ENCODE measurements around the gene FBXW7.
A peak's percentile ranks its signal among the peaks of the same experiment; 100 is the strongest.

FBXW7 gene

DNA sequence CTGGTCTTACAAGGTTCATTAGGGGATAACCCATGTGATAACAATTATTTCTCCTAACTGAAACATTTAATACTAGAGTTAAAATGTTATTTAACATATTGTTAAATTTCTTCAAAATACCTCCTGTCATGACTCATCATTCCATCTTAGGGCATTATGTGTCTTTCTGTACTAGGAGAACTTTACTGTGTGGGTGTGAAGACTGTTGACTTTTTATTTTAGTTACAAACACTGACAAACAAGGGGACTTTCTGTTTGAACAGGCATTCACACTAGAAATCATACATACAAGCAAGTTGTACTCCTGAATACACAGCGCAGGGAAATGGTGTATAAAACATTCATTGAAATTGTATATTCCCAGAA lies 175.9 kb downstream of the FBXW7 start:
- Histone ChIP-seq H3K4me1 (ENCODE audit: insufficient read depth, poor library complexity, severe bottlenecking) (peaks cover 28% of the 10 kb centered on the region), H3K36me3 (ENCODE audit: low read depth) (no peaks in the 10 kb centered on the region), H3K27ac (ENCODE audit: poor library complexity, severe bottlenecking) (no peak overlapping the region), H3K27me3 (ENCODE audit: insufficient read depth, poor library complexity, severe bottlenecking) (no peaks in the 10 kb centered on the region), H3K4me3 (ENCODE audit: severe bottlenecking) (no peak overlapping the region), H3K9me3 (ENCODE audit: severe bottlenecking) (no peaks in the 10 kb centered on the region)
- TF ChIP-seq, protein P1, sequence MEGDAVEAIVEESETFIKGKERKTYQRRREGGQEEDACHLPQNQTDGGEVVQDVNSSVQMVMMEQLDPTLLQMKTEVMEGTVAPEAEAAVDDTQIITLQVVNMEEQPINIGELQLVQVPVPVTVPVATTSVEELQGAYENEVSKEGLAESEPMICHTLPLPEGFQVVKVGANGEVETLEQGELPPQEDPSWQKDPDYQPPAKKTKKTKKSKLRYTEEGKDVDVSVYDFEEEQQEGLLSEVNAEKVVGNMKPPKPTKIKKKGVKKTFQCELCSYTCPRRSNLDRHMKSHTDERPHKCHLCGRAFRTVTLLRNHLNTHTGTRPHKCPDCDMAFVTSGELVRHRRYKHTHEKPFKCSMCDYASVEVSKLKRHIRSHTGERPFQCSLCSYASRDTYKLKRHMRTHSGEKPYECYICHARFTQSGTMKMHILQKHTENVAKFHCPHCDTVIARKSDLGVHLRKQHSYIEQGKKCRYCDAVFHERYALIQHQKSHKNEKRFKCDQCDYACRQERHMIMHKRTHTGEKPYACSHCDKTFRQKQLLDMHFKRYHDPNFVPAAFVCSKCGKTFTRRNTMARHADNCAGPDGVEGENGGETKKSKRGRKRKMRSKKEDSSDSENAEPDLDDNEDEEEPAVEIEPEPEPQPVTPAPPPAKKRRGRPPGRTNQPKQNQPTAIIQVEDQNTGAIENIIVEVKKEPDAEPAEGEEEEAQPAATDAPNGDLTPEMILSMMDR (IDR thresholded peaks at IDR 0.05; ENCODE audit: poor library complexity, severe bottlenecking), result no peak
- no peak for DNase-seq (ENCODE audit: low spot score)
- 0 out of 3 replicates have a peak, but pooled peaks have one; percentile 21 for ATAC-seq (ENCODE audit: low read depth)

DNA sequence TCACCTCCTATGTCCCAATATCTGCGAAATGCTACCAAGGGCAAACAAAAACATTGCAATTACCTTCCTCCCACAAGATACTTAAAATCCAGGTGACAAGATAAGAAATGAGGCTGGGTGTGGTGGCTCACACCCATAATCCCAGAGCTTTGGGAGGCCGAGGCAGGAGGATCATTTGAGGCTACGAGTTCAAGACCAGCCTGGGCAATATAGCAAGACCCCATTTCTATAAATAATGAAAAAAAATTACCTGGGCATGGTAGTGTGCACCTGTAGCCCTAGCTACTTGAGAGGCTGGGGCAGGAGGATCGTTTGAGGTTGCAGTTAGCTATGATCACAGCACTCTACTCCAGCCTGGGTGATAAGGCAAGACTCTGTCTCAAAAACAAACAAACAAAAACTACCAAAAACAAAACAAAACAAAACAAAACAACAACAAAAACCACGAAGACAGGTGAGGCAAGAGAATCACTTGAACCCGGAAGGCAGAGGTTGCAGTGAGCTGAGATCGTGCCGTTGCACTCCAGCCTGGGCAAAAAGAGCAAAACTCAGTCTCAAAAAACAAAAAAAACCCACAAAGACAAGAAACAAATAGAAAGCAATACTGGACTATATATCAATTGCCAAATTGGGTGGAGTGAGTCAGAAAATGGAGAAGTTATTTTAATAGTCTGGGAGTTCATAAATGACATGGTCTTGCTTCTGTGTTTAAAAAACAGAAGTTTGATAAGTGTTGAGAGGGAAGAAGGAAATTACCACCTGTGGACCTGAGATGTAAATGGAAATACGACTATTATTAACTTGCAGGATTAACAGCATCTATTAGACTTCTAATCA lies 176.5 kb downstream of the FBXW7 start:
- DNase-seq (ENCODE audit: low spot score) (no peak), ATAC-seq (ENCODE audit: low read depth) (no peak)
- no peaks in the 10 kb centered on the region for H3K9me3 ChIP-seq (ENCODE audit: severe bottlenecking)
- H3K4me3 ChIP-seq (ENCODE audit: severe bottlenecking), result no peak overlapping the region
- H3K27ac ChIP-seq (ENCODE audit: poor library complexity, severe bottlenecking), result no peak overlapping the region
- H3K36me3 ChIP-seq (ENCODE audit: low read depth), result no peaks in the 10 kb centered on the region
- TF ChIP-seq, protein P1 (IDR thresholded peaks at IDR 0.05; ENCODE audit: poor library complexity, severe bottlenecking), result no peak
- H3K27me3 ChIP-seq (ENCODE audit: insufficient read depth, poor library complexity, severe bottlenecking), result no peaks in the 10 kb centered on the region
- H3K4me1 ChIP-seq (ENCODE audit: insufficient read depth, poor library complexity, severe bottlenecking), result peaks cover 28% of the 10 kb centered on the region

DNA sequence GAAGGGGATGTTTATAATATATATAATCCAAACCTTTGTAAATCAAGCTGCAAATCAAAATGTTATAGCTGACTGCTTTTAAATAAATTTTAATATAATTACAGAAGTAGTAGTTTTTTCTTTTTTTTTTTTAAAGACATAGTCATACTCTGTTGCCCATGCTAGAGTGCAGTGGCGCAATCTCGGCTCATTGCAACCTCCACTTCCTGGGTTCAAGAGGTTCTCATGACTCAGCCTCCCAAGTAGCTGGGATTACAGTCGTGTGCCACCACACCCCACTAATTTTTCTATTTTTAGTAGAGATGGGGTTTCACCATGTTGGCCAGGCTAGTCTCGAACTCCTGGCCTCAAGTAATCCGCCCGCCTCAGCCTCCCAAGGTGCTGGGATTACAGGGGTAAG lies 178.7 kb downstream of the FBXW7 start:
- TF ChIP-seq, protein P1 (IDR thresholded peaks at IDR 0.05; ENCODE audit: poor library complexity, severe bottlenecking), result no peak
- no peaks in the 10 kb centered on the region for H3K27me3 ChIP-seq (ENCODE audit: insufficient read depth, poor library complexity, severe bottlenecking)
- no peaks in the 10 kb centered on the region for H3K9me3 ChIP-seq (ENCODE audit: severe bottlenecking)
- DNase-seq (ENCODE audit: low spot score) (no peak), ATAC-seq (ENCODE audit: low read depth) (no peak)
- H3K4me1 ChIP-seq (ENCODE audit: insufficient read depth, poor library complexity, severe bottlenecking), result peaks cover 30% of the 10 kb centered on the region
- H3K27ac ChIP-seq (ENCODE audit: poor library complexity, severe bottlenecking), result peak overlapping the region; percentile 0
- H3K36me3 ChIP-seq (ENCODE audit: low read depth), result no peaks in the 10 kb centered on the region
- no peak overlapping the region for H3K4me3 ChIP-seq (ENCODE audit: severe bottlenecking)

DNA sequence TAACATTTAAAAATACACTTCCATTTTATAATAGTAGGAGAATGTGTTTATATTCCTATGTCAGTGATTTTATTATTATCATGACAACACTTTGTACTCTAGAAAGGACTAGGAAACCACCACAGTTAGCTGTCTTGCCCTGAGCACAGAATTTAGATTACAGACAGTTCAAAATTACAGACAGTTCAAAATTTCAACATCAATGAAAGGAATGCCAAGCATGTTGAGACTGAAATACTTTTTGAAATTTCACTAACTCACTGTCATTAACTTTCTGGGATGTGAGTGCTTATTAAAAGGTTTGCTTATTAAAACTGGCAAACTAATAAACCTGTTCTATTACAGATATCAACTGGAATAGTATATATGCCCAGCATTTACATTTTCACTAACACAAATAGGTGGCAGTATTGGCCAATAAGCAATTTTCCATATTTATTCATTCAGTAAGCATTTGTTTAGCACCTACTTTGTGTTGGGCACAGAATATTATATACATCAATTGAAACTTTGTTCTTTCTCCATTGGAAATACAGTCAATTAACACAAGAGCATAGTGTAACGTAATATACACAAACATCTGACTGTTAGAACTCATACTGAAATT lies 179.4 kb downstream of the FBXW7 start:
- Histone ChIP-seq H3K36me3 (ENCODE audit: low read depth) (no peaks in the 10 kb centered on the region), H3K27me3 (ENCODE audit: insufficient read depth, poor library complexity, severe bottlenecking) (no peaks in the 10 kb centered on the region), H3K27ac (ENCODE audit: poor library complexity, severe bottlenecking) (peak overlapping the region; percentile 0), H3K4me3 (ENCODE audit: severe bottlenecking) (no peak overlapping the region), H3K4me1 (ENCODE audit: insufficient read depth, poor library complexity, severe bottlenecking) (peaks cover 30% of the 10 kb centered on the region), H3K9me3 (ENCODE audit: severe bottlenecking) (no peaks in the 10 kb centered on the region)
- ATAC-seq (ENCODE audit: low read depth), result no peak
- no peak for DNase-seq (ENCODE audit: low spot score)
- TF ChIP-seq, protein P1 (IDR thresholded peaks at IDR 0.05; ENCODE audit: poor library complexity, severe bottlenecking), result peak; percentile 49

All from RWPE2 (cell line).